ENCODE data around the gene SEMA5A.

The SEMA5A gene

DNA sequence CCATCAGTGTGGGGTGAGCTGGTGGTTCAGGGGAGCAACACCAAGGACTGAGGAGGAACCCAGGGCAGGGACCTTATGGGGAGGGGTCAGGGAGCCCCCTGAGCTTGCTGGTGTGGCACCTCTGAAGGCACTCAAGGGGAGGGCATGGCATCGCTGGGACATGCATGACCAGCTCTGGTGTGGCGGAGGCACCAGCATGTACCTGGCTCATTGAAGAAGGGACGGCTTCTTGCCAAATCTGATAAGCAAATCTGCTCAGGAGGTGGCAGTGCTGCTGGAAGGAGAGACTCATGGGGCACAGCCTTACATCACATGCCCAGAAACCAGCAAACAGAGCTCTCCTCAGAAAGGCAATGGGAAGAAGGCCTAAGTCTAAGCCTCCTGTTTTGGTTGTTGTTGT, 421.8 kb downstream of the SEMA5A start:
- Histone ChIP-seq H3K4me3 (replicated peaks; ENCODE audit: insufficient read depth, low read length) (no peak overlapping the region), H3K27me3 (ENCODE audit: insufficient read depth, poor library complexity, severe bottlenecking) (no peaks in the 10 kb centered on the region), H3K27ac (replicated peaks) (no peak overlapping the region)
- DNase-seq (ENCODE audit: low read depth in 1 of 2, low spot score in 1 of 2) = no peak
- TF ChIP-seq POLR2AphosphoS5 (IDR thresholded peaks at IDR 0.05; ENCODE audit: low read depth) (no peak), GABPA (IDR thresholded peaks at IDR 0.05; ENCODE audit: low read depth) (no peak), SPI1 (IDR thresholded peaks at IDR 0.05; ENCODE audit: borderline replicate concordance, low read depth) (no peak), CTCF (IDR thresholded peaks at IDR 0.05; ENCODE audit: insufficient read depth, low read length) (no peak)
- TF ChIP-seq, protein P1, sequence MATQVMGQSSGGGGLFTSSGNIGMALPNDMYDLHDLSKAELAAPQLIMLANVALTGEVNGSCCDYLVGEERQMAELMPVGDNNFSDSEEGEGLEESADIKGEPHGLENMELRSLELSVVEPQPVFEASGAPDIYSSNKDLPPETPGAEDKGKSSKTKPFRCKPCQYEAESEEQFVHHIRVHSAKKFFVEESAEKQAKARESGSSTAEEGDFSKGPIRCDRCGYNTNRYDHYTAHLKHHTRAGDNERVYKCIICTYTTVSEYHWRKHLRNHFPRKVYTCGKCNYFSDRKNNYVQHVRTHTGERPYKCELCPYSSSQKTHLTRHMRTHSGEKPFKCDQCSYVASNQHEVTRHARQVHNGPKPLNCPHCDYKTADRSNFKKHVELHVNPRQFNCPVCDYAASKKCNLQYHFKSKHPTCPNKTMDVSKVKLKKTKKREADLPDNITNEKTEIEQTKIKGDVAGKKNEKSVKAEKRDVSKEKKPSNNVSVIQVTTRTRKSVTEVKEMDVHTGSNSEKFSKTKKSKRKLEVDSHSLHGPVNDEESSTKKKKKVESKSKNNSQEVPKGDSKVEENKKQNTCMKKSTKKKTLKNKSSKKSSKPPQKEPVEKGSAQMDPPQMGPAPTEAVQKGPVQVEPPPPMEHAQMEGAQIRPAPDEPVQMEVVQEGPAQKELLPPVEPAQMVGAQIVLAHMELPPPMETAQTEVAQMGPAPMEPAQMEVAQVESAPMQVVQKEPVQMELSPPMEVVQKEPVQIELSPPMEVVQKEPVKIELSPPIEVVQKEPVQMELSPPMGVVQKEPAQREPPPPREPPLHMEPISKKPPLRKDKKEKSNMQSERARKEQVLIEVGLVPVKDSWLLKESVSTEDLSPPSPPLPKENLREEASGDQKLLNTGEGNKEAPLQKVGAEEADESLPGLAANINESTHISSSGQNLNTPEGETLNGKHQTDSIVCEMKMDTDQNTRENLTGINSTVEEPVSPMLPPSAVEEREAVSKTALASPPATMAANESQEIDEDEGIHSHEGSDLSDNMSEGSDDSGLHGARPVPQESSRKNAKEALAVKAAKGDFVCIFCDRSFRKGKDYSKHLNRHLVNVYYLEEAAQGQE (IDR thresholded peaks at IDR 0.05; ENCODE audit: insufficient replicate concordance, low read depth) = no peak

- H3K4me3 ChIP-seq (replicated peaks; ENCODE audit: insufficient read depth, low read length) = no peak overlapping the region
- no peak for TF ChIP-seq GABPA (IDR thresholded peaks at IDR 0.05; ENCODE audit: low read depth)
- TF ChIP-seq POLR2AphosphoS5 (IDR thresholded peaks at IDR 0.05; ENCODE audit: low read depth) = no peak
- TF ChIP-seq, protein P1 (IDR thresholded peaks at IDR 0.05; ENCODE audit: insufficient replicate concordance, low read depth) = no peak
- no peak for TF ChIP-seq SPI1 (IDR thresholded peaks at IDR 0.05; ENCODE audit: borderline replicate concordance, low read depth)
- no peak for TF ChIP-seq CTCF (IDR thresholded peaks at IDR 0.05; ENCODE audit: insufficient read depth, low read length)
- no peaks in the 10 kb centered on the region for H3K27me3 ChIP-seq (ENCODE audit: insufficient read depth, poor library complexity, severe bottlenecking)
- H3K27ac ChIP-seq (replicated peaks) = no peak overlapping the region
- no peak for DNase-seq (ENCODE audit: low read depth in 1 of 2, low spot score in 1 of 2)
These were observed 423.3 kb downstream of the SEMA5A start for GRCh38 chr5:9122528-9122927.

DNA sequence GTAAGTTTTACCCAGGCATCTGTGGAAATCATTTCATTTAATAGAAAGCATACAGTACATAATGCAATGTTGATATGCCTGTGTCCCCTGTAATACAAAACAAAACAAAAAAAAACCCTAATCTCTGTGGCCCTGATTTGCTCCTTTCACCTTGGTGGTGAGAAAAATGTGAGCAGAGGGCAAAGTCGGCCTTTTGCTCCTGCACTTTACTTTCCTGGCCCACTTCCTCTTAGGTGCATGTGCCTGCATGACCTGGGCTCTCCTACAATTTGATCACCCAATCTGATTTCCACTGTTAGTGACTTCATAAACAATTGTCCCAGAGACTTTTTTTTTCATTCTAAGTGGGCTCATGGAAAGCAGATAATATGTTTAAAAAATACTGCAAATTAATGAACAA, 424.3 kb downstream of the SEMA5A start:
- no peak for DNase-seq (ENCODE audit: low read depth in 1 of 2, low spot score in 1 of 2)
- H3K27me3 ChIP-seq (ENCODE audit: insufficient read depth, poor library complexity, severe bottlenecking) = no peaks in the 10 kb centered on the region
- no peak overlapping the region for H3K4me3 ChIP-seq (replicated peaks; ENCODE audit: insufficient read depth, low read length)
- TF ChIP-seq CTCF (IDR thresholded peaks at IDR 0.05; ENCODE audit: insufficient read depth, low read length) = no peak
- no peak for TF ChIP-seq SPI1 (IDR thresholded peaks at IDR 0.05; ENCODE audit: borderline replicate concordance, low read depth)
- TF ChIP-seq GABPA (IDR thresholded peaks at IDR 0.05; ENCODE audit: low read depth) = no peak
- TF ChIP-seq, protein P1 (IDR thresholded peaks at IDR 0.05; ENCODE audit: insufficient replicate concordance, low read depth) = no peak
- TF ChIP-seq POLR2AphosphoS5 (IDR thresholded peaks at IDR 0.05; ENCODE audit: low read depth) = no peak
- no peak overlapping the region for H3K27ac ChIP-seq (replicated peaks)
